GM21786 (cell line): Measurements from ENCODE around the gene ALDH18A1.

Experiments used
- ATAC-seq: cut with Tn5 transposase; IDR thresholded peaks from one replicate; pipeline ENCODE4 v1.9.1; 2021; ENCODE audit not compliant: unreplicated experiment

The ALDH18A1 gene

DNA sequence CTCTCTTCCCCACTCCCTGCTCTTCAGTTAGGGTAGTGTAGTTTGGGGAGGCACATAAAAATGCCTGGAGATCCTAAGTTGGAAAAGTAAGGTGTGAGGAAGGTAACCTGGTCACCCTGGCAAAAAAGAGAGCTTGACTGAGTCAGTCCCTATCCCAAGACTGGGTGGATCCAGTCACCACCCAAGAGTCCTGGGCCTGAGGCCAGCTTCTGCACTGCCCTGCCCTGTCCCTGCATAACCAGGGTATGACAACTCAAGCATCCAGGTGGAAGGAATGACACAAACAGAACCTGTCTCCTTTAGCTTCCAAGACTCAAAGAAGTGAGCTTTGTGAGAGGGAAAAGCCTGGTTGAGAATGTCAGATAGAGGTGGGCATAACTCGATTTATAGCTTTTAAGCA, 68.5 kb downstream of the ALDH18A1 start:
- no peak for ATAC-seq

- ATAC-seq: no peak
Observed at GRCh38 chr10:95579835-95580535, 76.5 kb downstream of the ALDH18A1 start.

GRCh38 chr10:95579292-95579691, 77.2 kb downstream of the ALDH18A1 start:
- no peak for ATAC-seq

GRCh38 chr10:95578619-95579018, 77.9 kb downstream of the ALDH18A1 start:
- ATAC-seq: no peak

- ATAC-seq: no peak
Observed at GRCh38 chr10:95574649-95575365, 81.7 kb downstream of the ALDH18A1 start.

DNA sequence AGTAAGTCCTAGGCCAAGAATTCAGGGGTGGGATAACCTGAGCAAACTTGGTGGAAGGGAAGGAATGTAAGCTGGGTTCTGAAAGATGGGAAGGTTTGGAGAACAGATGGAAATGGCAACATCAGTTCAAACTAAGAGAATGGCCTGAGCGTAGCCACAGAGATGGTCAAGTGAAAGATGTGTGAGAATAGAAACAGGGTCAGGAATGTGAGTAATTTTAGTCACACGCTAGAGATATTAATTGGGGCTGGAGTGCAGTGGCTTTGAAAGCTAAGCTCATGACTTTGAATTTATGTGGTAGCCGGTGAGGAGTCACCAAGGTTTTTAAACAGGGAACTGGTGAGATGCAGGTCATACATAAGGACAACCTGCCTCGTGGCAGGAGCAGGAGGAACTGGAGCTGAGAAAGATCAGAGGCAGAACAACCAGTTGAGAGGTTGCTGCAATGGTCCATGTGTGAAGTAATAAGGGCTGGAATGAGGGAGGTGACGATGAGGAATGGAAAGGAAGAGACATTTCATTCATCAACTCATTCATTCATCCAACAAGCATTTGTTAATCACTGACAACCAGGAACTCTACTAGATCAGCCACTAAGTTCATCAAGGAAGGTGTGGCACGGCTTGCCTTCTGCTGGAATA, 82.4 kb downstream of the ALDH18A1 start:
- ATAC-seq: no peak

GRCh38 chr10:95573527-95573926, 83.0 kb downstream of the ALDH18A1 start:
- ATAC-seq: no peak

- no peak for ATAC-seq
Observed at GRCh38 chr10:95572131-95572820, 84.2 kb downstream of the ALDH18A1 start.

- no peak for ATAC-seq
Observed at GRCh38 chr10:95571390-95571789, 85.1 kb downstream of the ALDH18A1 start.

- no peak for ATAC-seq
Observed at GRCh38 chr10:95569368-95569767, 87.1 kb downstream of the ALDH18A1 start.

DNA sequence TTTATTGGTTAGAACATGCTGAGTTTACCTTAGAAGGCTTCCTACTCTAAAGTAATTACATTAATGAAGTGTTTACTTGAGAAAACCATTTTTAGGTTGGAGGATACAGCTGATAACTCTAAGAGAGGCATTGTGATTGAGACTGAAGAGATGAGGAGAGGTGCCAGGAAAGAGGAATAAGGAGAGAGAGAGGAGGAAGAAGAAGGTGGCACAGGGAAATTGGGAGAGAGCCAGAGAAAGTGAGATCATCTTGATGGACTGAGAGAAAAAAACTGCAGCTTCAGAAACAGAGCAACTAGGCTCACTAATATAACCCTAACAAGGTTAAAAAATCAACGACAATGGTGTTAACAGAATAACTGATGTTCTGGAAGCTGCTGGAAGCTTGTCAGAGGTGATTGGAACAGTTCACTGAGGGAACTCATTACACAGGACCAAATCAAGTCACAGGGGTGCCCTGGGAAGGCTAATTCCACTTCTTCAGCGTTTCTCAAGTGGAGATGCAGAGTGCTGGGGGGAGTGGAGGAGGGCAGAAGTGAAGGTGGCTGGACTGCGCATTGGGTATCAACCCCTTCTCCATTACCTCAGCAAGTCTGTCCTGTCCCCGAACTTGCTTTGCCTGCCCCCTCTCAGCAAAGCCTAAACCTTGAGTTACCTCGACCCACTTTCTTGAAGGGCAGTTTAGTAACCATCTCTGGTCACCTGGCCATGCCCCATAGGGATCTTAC, 88.4 kb downstream of the ALDH18A1 start:
- no peak for ATAC-seq

DNA sequence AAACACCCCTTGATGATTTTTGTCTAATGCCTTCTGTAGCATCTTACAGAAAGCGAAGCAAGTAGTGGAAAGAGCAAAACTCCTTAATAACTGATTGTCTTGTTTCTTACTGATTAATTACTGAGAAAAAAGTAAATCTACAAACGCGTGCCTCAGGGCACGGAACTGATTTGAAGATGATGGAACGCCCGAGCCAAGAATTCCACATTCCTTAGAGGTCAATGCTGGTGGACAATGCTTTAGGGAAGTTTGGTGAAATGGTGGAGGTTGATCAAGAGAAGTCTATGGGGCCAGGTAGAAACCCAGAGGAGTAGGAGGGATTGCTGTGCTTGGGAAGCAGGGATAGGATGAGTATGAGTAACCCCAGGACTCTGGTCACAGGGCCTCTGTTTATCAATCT, 90.4 kb downstream of the ALDH18A1 start:
- no peak for ATAC-seq

DNA sequence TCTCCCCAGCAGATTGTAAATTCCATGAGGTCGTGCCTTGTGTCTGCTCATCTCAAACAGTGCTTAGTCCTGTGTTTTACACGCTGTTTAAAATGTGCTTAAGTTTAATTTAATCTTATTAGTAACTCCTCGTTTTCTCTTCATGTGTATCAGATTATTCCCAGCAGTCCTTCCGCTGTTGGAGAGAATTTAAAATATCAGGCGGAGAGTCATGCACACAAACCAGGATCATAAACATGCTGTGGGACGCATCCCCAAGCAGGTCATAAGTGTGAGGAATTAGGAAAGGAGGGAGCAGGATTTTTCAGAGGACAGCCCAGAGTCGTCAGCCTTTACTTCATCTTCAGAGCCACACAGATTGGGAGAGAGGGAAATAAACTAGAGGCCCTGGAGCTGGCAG, 91.2 kb downstream of the ALDH18A1 start:
- no peak for ATAC-seq

DNA sequence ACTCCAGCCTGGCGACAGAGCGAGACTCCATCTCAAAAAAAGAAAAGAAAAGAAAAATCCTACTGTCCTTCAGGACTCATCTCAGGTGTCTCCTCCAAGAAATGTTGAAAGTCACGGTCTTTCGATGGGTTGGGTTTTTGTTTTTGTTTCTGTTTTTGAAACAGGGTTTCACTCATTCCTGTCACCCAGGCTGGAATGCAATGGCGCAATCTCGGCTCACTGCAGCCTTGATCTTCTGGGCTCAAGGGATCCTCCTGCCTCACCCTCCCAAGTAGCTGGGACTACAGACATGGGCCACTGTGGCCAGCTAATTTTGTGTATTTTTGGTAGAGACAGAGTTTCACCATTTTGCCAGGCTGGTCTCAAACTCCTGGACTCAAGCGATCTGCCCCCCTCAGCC, 92.2 kb downstream of the ALDH18A1 start:
- ATAC-seq: no peak

- no peak for ATAC-seq
Observed at GRCh38 chr10:95562341-95562965, 94.1 kb downstream of the ALDH18A1 start.

- no peak for ATAC-seq
Observed at GRCh38 chr10:95561864-95562177, 94.7 kb downstream of the ALDH18A1 start.

- ATAC-seq: peak; percentile 98
Observed at GRCh38 chr10:95561177-95561863, 95.2 kb downstream of the ALDH18A1 start, which contains the start of gene SORBS1. Gene SORBS1 (minus strand): TSS chr10:95561371. CDS start chr10:95441135, 120,236 bp downstream.

GRCh38 chr10:95560278-95561176, 96.0 kb downstream of the ALDH18A1 start:
- no peak for ATAC-seq

GRCh38 chr10:95559896-95560277, 96.6 kb downstream of the ALDH18A1 start:
- ATAC-seq: no peak
